HCT116 (cell line): Measurements from ENCODE around the gene TMEM184B. TPM values are rescaled to one million over a fixed set of nuclear protein-coding genes. Genes with fewer than 3 reads are reported as not detected.

Experiments
- ATAC-seq: fragments of 200-7000 bp; cut with Tn5 transposase; 2 replicates; pipeline ENCODE4 v1.9.1; 2020; ENCODE audit warnings: mild to moderate bottlenecking, moderate library complexity
- BruUV-seq: library from RNA; stranded (reverse); fragments of 400-500 nt; replicated peaks from 2 replicates; lab custom pipeline; 2021; lab: Mats Ljungman, UMichigan
- CTCF ChIA-PET: fragments of 300-600 bp; sonication (Branson Sonifier 250); formaldehyde crosslinking; loops from one replicate; lab custom pipeline; 2021; ENCODE audit warnings: antibody characterized with exemption; lab: Charles Lee
- POLR2A ChIA-PET: fragments of 300-600, 350-600 bp; sonication (Branson Sonifier 250); formaldehyde crosslinking; loops from one replicate; lab custom pipeline; 2021; ENCODE audit warnings: antibody characterized with exemption; lab: Charles Lee
- RAD21 ChIA-PET, 2 experiments: fragments of 300-600 bp; sonication (Branson Sonifier 250); formaldehyde crosslinking; loops; one replicate each; lab custom pipeline; 2023; ENCODE audit warnings: low total read pairs in 2 of 2; ENCODE audit not compliant: uncharacterized antibody in 2 of 2, unreplicated experiment in 2 of 2, low non-redundant PET in 1 of 2; lab: Charles Lee
- DNase-seq: peaks from one replicate; pipeline ENCODE4 v3.0.0-alpha.2; 2010; ENCODE audit warnings: low read depth, low spot score
- H2AFZ ChIP-seq: fragments of 200-600 bp; shearing (Covaris generic), sonication (generic); 2 replicates; pipeline ENCODE4 v1.6.1; 2017; ENCODE audit warnings: low read depth, mixed run types, mixed read lengths, antibody characterized with exemption, low read length; ENCODE audit not compliant: poor library complexity, severe bottlenecking
- H3K27ac ChIP-seq: 2 replicates; pipeline ENCODE4 v1.5.1; 2012; ENCODE audit warnings: low read depth, low read length
- H3K27me3 ChIP-seq: fragments of 200-600 bp; sonication (generic); 2 replicates; pipeline ENCODE4 v1.6.1; 2016; ENCODE audit warnings: mixed run types, low read length, mixed read lengths; ENCODE audit not compliant: insufficient read depth
- H3K36me3 ChIP-seq, 2 experiments: fragments of 200-500 bp in 1 of 2; fragments of 200-600 bp in 1 of 2; sonication (Bioruptor generic) in 1 of 2; sonication (generic) in 1 of 2; 2 replicates each; pipeline versions ENCODE4 v1.5.1 to v1.6.1; 2014 to 2016; ENCODE audit warnings: low read length in 2 of 2, inconsistent platforms in 1 of 2, mixed read lengths in 1 of 2, mixed run types in 1 of 2; ENCODE audit not compliant: insufficient read depth in 2 of 2, control insufficient read depth in 1 of 2
- H3K4me1 ChIP-seq, 2 experiments: fragments of 200-600 bp in 1 of 2; sonication (generic) in 1 of 2; 2 replicates each; pipeline versions ENCODE4 v1.5.1 to v1.6.1; 2012 to 2017; ENCODE audit warnings: low read length in 2 of 2, inconsistent platforms in 1 of 2, mild to moderate bottlenecking in 1 of 2, mixed read lengths in 1 of 2, mixed run types in 1 of 2, moderate library complexity in 1 of 2; ENCODE audit not compliant: insufficient read depth in 2 of 2, control insufficient read depth in 1 of 2
- H3K4me2 ChIP-seq: fragments of 200-600 bp; sonication (generic); 2 replicates; pipeline ENCODE4 v1.6.1; 2017; ENCODE audit warnings: mixed run types, low read length, mixed read lengths
- H3K4me3 ChIP-seq, 2 experiments: fragments of 200-600 bp in 1 of 2; sonication (generic) in 1 of 2; replicated peaks in 1 of 2; 2 replicates each; pipeline ENCODE4 v1.5.1; 2011 to 2016; ENCODE audit warnings: low read length in 2 of 2, control low read depth in 1 of 2, low read depth in 1 of 2, mild to moderate bottlenecking in 1 of 2, mixed read lengths in 1 of 2, mixed run types in 1 of 2
- H3K79me2 ChIP-seq: fragments of 200-600 bp; sonication (generic); 2 replicates; pipeline ENCODE4 v1.6.1; 2017; ENCODE audit warnings: mild to moderate bottlenecking, mixed run types, low read length, moderate library complexity, mixed read lengths; ENCODE audit not compliant: insufficient read depth
- H3K9ac ChIP-seq: fragments of 200-600 bp; sonication (generic); 2 replicates; pipeline ENCODE4 v1.6.1; 2016; ENCODE audit warnings: low read length, mixed read lengths
- H3K9me2 ChIP-seq: fragments of 200-600 bp; sonication (generic), shearing (Covaris generic); 2 replicates; pipeline ENCODE4 v1.6.1; 2017; ENCODE audit warnings: mixed run types, mild to moderate bottlenecking, moderate library complexity; ENCODE audit not compliant: insufficient read depth
- H3K9me3 ChIP-seq, 2 experiments: fragments of 200-500 bp in 1 of 2; fragments of 200-600 bp in 1 of 2; sonication (Bioruptor generic) in 1 of 2; sonication (generic) in 1 of 2; 2 replicates each; pipeline ENCODE4 v1.6.1; 2014 to 2017; ENCODE audit warnings: low read length in 2 of 2, mixed read lengths in 2 of 2, inconsistent platforms in 1 of 2, low read depth in 1 of 2, mild to moderate bottlenecking in 1 of 2, mixed run types in 1 of 2, moderate library complexity in 1 of 2; ENCODE audit not compliant: control insufficient read depth in 1 of 2, insufficient read depth in 1 of 2
- H4K20me1 ChIP-seq: fragments of 200-600 bp; sonication (generic), shearing (Covaris generic); 2 replicates; pipeline ENCODE4 v1.6.1; 2017; ENCODE audit warnings: mixed run types, mild to moderate bottlenecking, moderate library complexity; ENCODE audit not compliant: insufficient read depth
- ATF3 ChIP-seq: IDR thresholded peaks from 2 replicates; pipeline ENCODE4 v1.6.1; 2012
- CBX3 ChIP-seq: IDR thresholded peaks from 2 replicates; pipeline ENCODE4 v1.6.1; 2012; ENCODE audit warnings: low read depth
- CEBPB ChIP-seq: IDR thresholded peaks from 2 replicates; pipeline ENCODE4 v1.6.1; 2012; ENCODE audit warnings: low read depth
- CTCF ChIP-seq, 3 experiments: fragments of 200-600 bp in 1 of 3; sonication (generic) in 1 of 3; IDR thresholded peaks in 2 of 3; conservative IDR thresholded peaks in 1 of 3; 2 replicates each; pipeline ENCODE4 v1.5.1; 2012 to 2017; ENCODE audit warnings: low read depth in 2 of 3, low read length in 2 of 3, antibody characterized with exemption in 1 of 3, borderline replicate concordance in 1 of 3, control low read depth in 1 of 3, mild to moderate bottlenecking in 1 of 3, mixed read lengths in 1 of 3, mixed run types in 1 of 3, moderate library complexity in 1 of 3; ENCODE audit not compliant: insufficient read depth in 1 of 3
- EGR1 ChIP-seq: IDR thresholded peaks from 2 replicates; pipeline ENCODE4 v1.6.1; 2012; ENCODE audit warnings: low read depth
- ELF1 ChIP-seq: IDR thresholded peaks from 2 replicates; pipeline ENCODE4 v1.6.1; 2012; ENCODE audit warnings: low read depth, borderline replicate concordance
- EZH2 ChIP-seq: fragments of 200-600 bp; sonication (generic); IDR thresholded peaks from 2 replicates; pipeline ENCODE4 v1.6.1; 2017; ENCODE audit warnings: antibody characterized with exemption, mixed run types
- EZH2phosphoT487 ChIP-seq: fragments of 200-600 bp; IDR thresholded peaks from 2 replicates; pipeline ENCODE4 v1.6.1; 2018; ENCODE audit warnings: antibody characterized with exemption, borderline replicate concordance
- FOSL1 ChIP-seq: IDR thresholded peaks from 2 replicates; pipeline ENCODE4 v1.6.1; 2012; ENCODE audit warnings: low read depth
- MAX ChIP-seq: IDR thresholded peaks from 2 replicates; pipeline ENCODE4 v1.6.1; 2012
- POLR2A ChIP-seq: IDR thresholded peaks from 2 replicates; pipeline ENCODE4 v1.7.0; 2011; ENCODE audit warnings: borderline replicate concordance; ENCODE audit not compliant: insufficient read depth, insufficient read length; ENCODE audit errors: extremely low read depth
- RAD21 ChIP-seq: IDR thresholded peaks from 2 replicates; pipeline ENCODE4 v1.6.1; 2012; ENCODE audit warnings: low read depth, mild to moderate bottlenecking
- SIN3A ChIP-seq: IDR thresholded peaks from 2 replicates; pipeline ENCODE4 v1.6.1; 2012; ENCODE audit warnings: low read depth
- SP1 ChIP-seq: IDR thresholded peaks from 2 replicates; pipeline ENCODE4 v1.6.1; 2012; ENCODE audit warnings: low read depth
- TCF7L2 ChIP-seq: IDR thresholded peaks from 2 replicates; pipeline ENCODE4 v1.7.0; 2011; ENCODE audit warnings: borderline replicate concordance, inconsistent platforms; ENCODE audit not compliant: insufficient read depth, insufficient read length; ENCODE audit errors: extremely low read depth
- YY1 ChIP-seq: IDR thresholded peaks from 2 replicates; pipeline ENCODE4 v1.6.1; 2011; ENCODE audit warnings: low read length, low read depth, moderate library complexity, mild to moderate bottlenecking; ENCODE audit not compliant: insufficient replicate concordance; ENCODE audit errors: extremely low read depth
- ZNF274 ChIP-seq: fragments of 200-500 bp; sonication (Bioruptor generic); IDR thresholded peaks from 2 replicates; pipeline ENCODE4 v1.6.1; 2014; ENCODE audit warnings: mild to moderate bottlenecking, low read depth, low read length, inconsistent platforms
- intact Hi-C: fragments of 100-400 bp; cut with micrococcal nuclease; formaldehyde crosslinking; loops from 2 replicates; pipeline ENCODE4 v1.10.0; 2022
- total RNA-seq: library from RNA; stranded (reverse); gene quantifications from one replicate; pipeline ENCODE4 v1.2.1, GENCODE V29; 2021; ENCODE audit not compliant: unreplicated experiment

Gene TMEM184B
- total RNA-seq, 1 experiment from 2014 or later = 66.0 TPM

GRCh38 chr22:38232196-38232595 lies 40.6 kb downstream of the TMEM184B start:
- Histone ChIP-seq H3K9me2 (no peaks in the 10 kb centered on the region), H3K4me2 (no peak overlapping the region), H3K9ac (no peak overlapping the region), H4K20me1 (no peaks in the 10 kb centered on the region), H3K27ac (no peak overlapping the region), H3K4me3 (no peak overlapping the region), H3K9me3 (no peaks in the 10 kb centered on the region)
- intact Hi-C loops = no loop called here
- CTCF ChIA-PET = no interaction called here
- POLR2A ChIA-PET = no interaction called here
- RAD21 ChIA-PET = no interaction called here
- no peak for TF ChIP-seq ATF3
- no peak for TF ChIP-seq EZH2phosphoT487
- TF ChIP-seq EZH2 = no peak
- TF ChIP-seq ZNF274 = no peak
- TF ChIP-seq CBX3 = no peak
- TF ChIP-seq TCF7L2 = no peak
- no peak for TF ChIP-seq POLR2A
- TF ChIP-seq SP1 = no peak
- TF ChIP-seq CTCF (IDR thresholded peaks at IDR 0.05 in 2 of 3, conservative IDR thresholded peaks at IDR 0.05 in 1 of 3; ENCODE audit: borderline replicate concordance in 1 of 3, insufficient read depth in 1 of 3, low read depth in 2 of 3, low read length in 2 of 3) = no peak
- TF ChIP-seq ELF1 = no peak
- TF ChIP-seq MAX = no peak
- no peak for TF ChIP-seq FOSL1
- no peak for TF ChIP-seq EGR1
- no peak for TF ChIP-seq YY1
- no peak for TF ChIP-seq RAD21
- no peak for TF ChIP-seq SIN3A
- no peak for TF ChIP-seq CEBPB
- TF ChIP-seq, all 23 proteins: peak for 0
- BruUV-seq = no TSS peak
- H3K27me3 ChIP-seq = no peaks in the 10 kb centered on the region
- peaks cover 29 to 36% of the 10 kb centered on the region in 2 experiments for H3K4me1 ChIP-seq
- peaks cover 7 to 40% of the 10 kb centered on the region in 2 experiments; a peak in 3 of 4 replicates for H3K36me3 ChIP-seq
- no peak for DNase-seq
- H3K79me2 ChIP-seq = no peaks in the 10 kb centered on the region; the same call in 1 of the 2 replicates
- no peak for ATAC-seq
- H2AFZ ChIP-seq = no peak overlapping the region
